Left forelimb (tissue), 1 donor: ENCODE measurements around the gene SPHK1.

Experiments used
- DNase-seq: peaks from one replicate; pipeline ENCODE4 v3.0.0-alpha.2; 2018; ENCODE audit warnings: low spot score

The SPHK1 gene

GRCh38 chr17:76407509-76407908 lies 23.1 kb downstream of the SPHK1 start:
- DNase-seq = no peak

- no peak for DNase-seq
Measured at GRCh38 chr17:76408037-76408849, 23.8 kb downstream of the SPHK1 start.

- no peak for DNase-seq
Measured at GRCh38 chr17:76410328-76410965, 26.0 kb downstream of the SPHK1 start.

GRCh38 chr17:76411247-76411646 lies 26.8 kb downstream of the SPHK1 start:
- no peak for DNase-seq

GRCh38 chr17:76414334-76415295 lies 30.2 kb downstream of the SPHK1 start:
- peak; percentile 78 for DNase-seq

GRCh38 chr17:76415786-76416185 lies 31.4 kb downstream of the SPHK1 start:
- DNase-seq = no peak

GRCh38 chr17:76416457-76416856 lies 32.0 kb downstream of the SPHK1 start:
- DNase-seq = no peak

GRCh38 chr17:76416899-76417298 lies 32.5 kb downstream of the SPHK1 start:
- no peak for DNase-seq

GRCh38 chr17:76417499-76418143 lies 33.2 kb downstream of the SPHK1 start:
- no peak for DNase-seq

GRCh38 chr17:76419576-76420260 lies 35.3 kb downstream of the SPHK1 start:
- DNase-seq = no peak

GRCh38 chr17:76420356-76421043 lies 36.1 kb downstream of the SPHK1 start:
- no peak for DNase-seq

- DNase-seq = no peak
Measured at GRCh38 chr17:76421044-76421407, 36.6 kb downstream of the SPHK1 start.

GRCh38 chr17:76422406-76422805 lies 38.0 kb downstream of the SPHK1 start:
- no peak for DNase-seq

GRCh38 chr17:76422860-76423259 lies 38.5 kb downstream of the SPHK1 start:
- no peak for DNase-seq

- no peak for DNase-seq
Measured at GRCh38 chr17:76426853-76427252, 42.4 kb downstream of the SPHK1 start.

- DNase-seq = no peak
Measured at GRCh38 chr17:76427501-76428231, 43.3 kb downstream of the SPHK1 start.

GRCh38 chr17:76428511-76428910 lies 44.1 kb downstream of the SPHK1 start:
- no peak for DNase-seq

- DNase-seq = no peak
Measured at GRCh38 chr17:76431509-76431908, 47.1 kb downstream of the SPHK1 start.

- DNase-seq = no peak
Measured at GRCh38 chr17:76432004-76432403, 47.6 kb downstream of the SPHK1 start.

GRCh38 chr17:76432712-76433336 lies 48.4 kb downstream of the SPHK1 start:
- DNase-seq = no peak
